Adrenal gland (tissue), 12 donors: ENCODE measurements around the gene SPTB. TPM values are rescaled to one million over a fixed set of nuclear protein-coding genes. Genes with fewer than 3 reads are reported as not detected.

Experiments used
- DNase-seq, 7 donors: peaks; one replicate each; pipeline ENCODE4 v3.0.0-alpha.2; 2019 to 2020
- H3K27ac ChIP-seq, 5 donors: fragments of 200-600 bp; sonication (generic) in 4 of 5; 1 replicate in 3 of 5; 2 replicates in 2 of 5; pipeline versions ENCODE4 v1.5.1 to v1.8.0; 2016 to 2020; ENCODE audit warnings: mild to moderate bottlenecking in 1 of 5
- H3K27me3 ChIP-seq: fragments of 200-600 bp; 2 replicates; pipeline ENCODE4 v1.8.0; 2021
- H3K36me3 ChIP-seq, 2 donors: fragments of 200-600 bp; replicated peaks in 1 of 2; 1 replicate in 1 of 2; 2 replicates in 1 of 2; pipeline versions ENCODE4 v1.5.1 to v1.8.0; 2018 to 2022
- H3K4me1 ChIP-seq, 2 donors: fragments of 200-600 bp; replicated peaks in 1 of 2; 1 replicate in 1 of 2; 2 replicates in 1 of 2; pipeline versions ENCODE4 v1.5.1 to v1.8.0; 2018 to 2021
- H3K4me3 ChIP-seq, 4 donors: fragments of 200-600 bp; sonication (generic) in 3 of 4; one replicate each; pipeline ENCODE4 v1.5.1; 2016 to 2018
- H3K9me3 ChIP-seq, 3 donors: fragments of 200-600 bp; sonication (generic) in 1 of 3; replicated peaks in 1 of 3; 1 replicate in 2 of 3; 2 replicates in 1 of 3; pipeline versions ENCODE4 v1.5.1 to v1.8.0; 2016 to 2021
- CTCF ChIP-seq, 6 experiments: fragments of 450-650 bp in 4 of 6; fragments of 200-600 bp in 2 of 6; sonication (generic) in 1 of 6; IDR thresholded peaks; 1 replicate in 5 of 6; 2 replicates in 1 of 6; pipeline versions ENCODE4 v1.5.1 to v1.8.0; 2016 to 2021; ENCODE audit warnings: antibody characterized with exemption in 6 of 6, mild to moderate bottlenecking in 2 of 6, moderate library complexity in 1 of 6
- POLR2A ChIP-seq, 2 donors: fragments of 450-650 bp; IDR thresholded peaks; one replicate each; pipeline ENCODE4 v1.6.1; 2017; ENCODE audit warnings: antibody characterized with exemption in 2 of 2, mild to moderate bottlenecking in 2 of 2, moderate library complexity in 1 of 2
- WGBS, 4 donors: extraction: QIAGEN DNeasy Blood & Tissue Kit in 2 of 4; methylation state at CpG; one replicate each; pipeline versions ENCODE4 v1.1.5 to v1.1.7; 2013 to 2017; 5-methylcytosine and 5-hydroxymethylcytosine counted together
- intact Hi-C, 2 donors: fragments of 100-400 bp; cut with DNase I; formaldehyde crosslinking; loops; one replicate each; pipeline versions ENCODE4 v1.14.1 to v1.15.0; 2022 to 2023
- polyA plus RNA-seq, 3 donors: library from polyadenylated mRNA; stranded (reverse); fragments of 200-250 nt in 2 of 3; fragments of 350-450 nt in 1 of 3; fragmentation: Illumina TruSeq in 1 of 3; extraction: RNeasy Lipid Tissue Mini Kit (QIAGEN cat#74804) in 1 of 3; gene quantifications; one replicate each; pipeline ENCODE4 v1.2.3, GENCODE V29; 2013 to 2014
- total RNA-seq, 9 donors: library from RNA; depleted of rRNA in 4 of 9; stranded (reverse); fragments of >200 nt in 4 of 9; fragments of 120-200 nt in 1 of 9; fragmentation: NEBNext Ultra II Directional in 1 of 9; extraction: Animal tissue kit (Norgen Biotek cat#: 25700) in 1 of 9; gene quantifications; one replicate each; pipeline versions ENCODE4 v1.1.0 to v1.2.4, GENCODE V29; 2013 to 2023
- donor health status: healthy with polysubstance abuse.
- donor health status: Bipolar disorder and iron deficiency.
- donor health status: DM: yes; HTN: yes; CAD: no.
- donor health status: DM: no; HTN: no; CAD: no.
- donor health status: DM: no; HTN: no; CAD: no.
- donor health status: DM: yes; HTN: yes; CAD: no.

SPTB gene
- total and polyA plus RNA-seq, 12 donors = 0.18 to 14.5 (median 1.2) TPM

DNA sequence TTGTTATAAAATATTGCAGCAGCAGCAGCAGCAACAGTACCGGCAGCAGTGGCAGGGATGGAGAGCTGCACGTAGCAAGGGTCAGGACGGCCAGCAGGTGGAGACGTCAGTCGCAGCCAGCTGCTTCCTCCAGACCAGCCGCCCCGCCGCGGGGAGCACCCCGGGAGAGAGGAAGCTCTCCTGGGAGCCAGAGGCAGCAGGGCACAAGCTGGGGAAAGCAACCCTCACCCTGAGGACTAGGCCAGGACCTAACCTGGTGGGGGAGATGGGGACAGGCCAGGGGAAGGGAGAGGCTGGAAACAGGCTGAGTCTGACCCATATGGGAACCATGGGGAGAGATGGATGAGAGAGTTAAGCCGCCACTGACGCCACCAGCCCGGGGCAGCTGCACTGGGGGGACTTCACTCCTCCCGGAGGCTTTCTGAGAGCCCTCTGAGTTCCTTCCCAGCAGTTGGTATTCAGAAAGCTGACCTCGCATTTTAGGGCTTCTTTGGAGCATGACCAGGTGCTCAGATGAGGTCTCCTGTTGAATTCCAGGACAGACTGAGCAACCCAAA, 56.3 kb downstream of the SPTB start:
- Histone ChIP-seq H3K4me1 (no peaks in the 10 kb centered on the region), H3K36me3 (no peaks in the 10 kb centered on the region), H3K9me3 (no peaks in the 10 kb centered on the region), H3K4me3 (no peak overlapping the region), H3K27ac (no peak overlapping the region), H3K27me3 (no peaks in the 10 kb centered on the region)
- intact Hi-C loops = loop anchor here (5.0 to 10.0 kb wide), 2 partner anchors 151 to 159 kb away; partner anchors contain the start of gene RAB15 (in 1 of the 2)
- DNase-seq = peak; percentile 71 to 88 (median 82)
- 2 to 14% (median 10%) methylated on average over 4 to 15 of the region's 15 CpGs for WGBS, 4 donors
- TF ChIP-seq POLR2A (IDR thresholded peaks at IDR 0.05) = no peak
- peak; percentile 71 to 86 (median 78) for TF ChIP-seq CTCF (IDR thresholded peaks at IDR 0.05)

- intact Hi-C loops = loop anchor here (5.0 to 10.0 kb wide), 2 partner anchors 153 to 161 kb away; partner anchors contain the start of gene RAB15 (in 1 of the 2)
- H3K27me3 ChIP-seq = no peaks in the 10 kb centered on the region
- no peak overlapping the region for H3K27ac ChIP-seq
- no peak for DNase-seq
- H3K4me3 ChIP-seq = no peak overlapping the region
- no peaks in the 10 kb centered on the region for H3K36me3 ChIP-seq
- 86 to 90% (median 89%) methylated on average over 4 of the region's 4 CpGs for WGBS, 4 donors
- no peaks in the 10 kb centered on the region for H3K4me1 ChIP-seq
- no peaks in the 10 kb centered on the region for H3K9me3 ChIP-seq
- TF ChIP-seq CTCF (IDR thresholded peaks at IDR 0.05) (no peak), POLR2A (IDR thresholded peaks at IDR 0.05) (no peak)
Observed at GRCh38 chr14:64821651-64822050, 58.1 kb downstream of the SPTB start.

DNA sequence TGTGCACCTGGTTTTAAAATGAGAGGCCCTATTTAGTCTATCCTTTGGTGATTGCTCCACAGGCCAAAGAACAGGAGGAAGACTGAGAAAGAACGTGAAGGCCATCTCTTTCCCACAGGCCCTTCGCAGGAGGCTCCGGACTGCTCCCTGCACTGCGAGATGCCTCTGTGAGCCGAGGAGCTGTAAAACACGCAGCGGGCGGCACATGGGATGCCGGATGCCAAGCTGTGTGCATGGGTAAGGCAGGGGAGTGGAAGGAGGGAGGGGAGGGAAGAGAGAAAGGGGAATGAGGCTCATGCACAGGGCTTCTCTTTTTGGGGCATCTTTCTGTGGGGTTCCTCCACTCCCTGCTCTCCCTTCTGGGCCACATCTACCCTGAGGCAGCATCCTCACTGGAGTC, 61.6 kb downstream of the SPTB start:
- H3K4me1 ChIP-seq = no peaks in the 10 kb centered on the region
- H3K4me3 ChIP-seq = no peak overlapping the region
- no peaks in the 10 kb centered on the region for H3K27me3 ChIP-seq
- intact Hi-C loops = no loop called here
- 88 to 93% (median 90%) methylated on average over 9 of the region's 9 CpGs for WGBS, 4 donors
- DNase-seq = no peak
- no peaks in the 10 kb centered on the region for H3K9me3 ChIP-seq
- no peaks in the 10 kb centered on the region for H3K36me3 ChIP-seq
- TF ChIP-seq CTCF (IDR thresholded peaks at IDR 0.05) = no peak
- TF ChIP-seq POLR2A (IDR thresholded peaks at IDR 0.05) = no peak
- no peak overlapping the region for H3K27ac ChIP-seq

DNA sequence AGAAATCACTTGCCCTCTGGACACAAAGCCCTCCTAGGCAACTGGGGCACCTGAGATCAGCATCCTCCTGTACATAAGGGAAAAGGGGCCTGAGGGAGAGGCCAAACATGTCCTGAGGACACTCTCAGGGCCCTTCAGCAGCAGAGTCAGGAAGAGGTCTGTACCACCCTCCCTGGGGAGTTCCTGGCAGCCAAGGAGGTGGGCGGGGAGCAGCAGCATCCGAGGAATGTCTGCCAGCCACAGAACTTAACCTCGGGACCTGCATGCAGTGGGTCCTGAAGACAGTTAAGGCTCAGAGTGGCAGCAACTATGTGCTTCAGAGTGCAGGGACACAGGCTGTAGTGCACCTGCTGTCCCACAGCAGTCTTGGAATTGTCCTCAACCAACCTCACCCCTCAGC, 62.1 kb downstream of the SPTB start:
- no peaks in the 10 kb centered on the region for H3K27me3 ChIP-seq
- H3K36me3 ChIP-seq = no peaks in the 10 kb centered on the region
- TF ChIP-seq CTCF (IDR thresholded peaks at IDR 0.05) (no peak), POLR2A (IDR thresholded peaks at IDR 0.05) (no peak)
- no peaks in the 10 kb centered on the region for H3K9me3 ChIP-seq
- H3K27ac ChIP-seq = no peak overlapping the region
- 64 to 91% (median 90%) methylated on average over 3 of the region's 3 CpGs; no CpG with 5 or more reads in 1 of the 4 donors for WGBS, 4 donors
- H3K4me1 ChIP-seq = no peaks in the 10 kb centered on the region
- intact Hi-C loops = no loop called here
- H3K4me3 ChIP-seq = no peak overlapping the region
- no peak for DNase-seq
